HepG2 (cell line): Measurements from ENCODE around the gene RXFP1. TPM values are rescaled to one million over a fixed set of nuclear protein-coding genes. Genes with fewer than 3 reads are reported as not detected.

Source experiments
- ATAC-seq: fragments of 200-7000 bp; cut with Tn5 transposase; 3 replicates; pipeline ENCODE4 v1.9.1; 2020; ENCODE audit warnings: mild to moderate bottlenecking, moderate library complexity
- BruUV-seq: library from RNA; stranded (reverse); fragments of 400-500 nt; replicated peaks from 2 replicates; lab custom pipeline; 2021; lab: Mats Ljungman, UMichigan
- CTCF ChIA-PET: fragments of 300-600 bp; formaldehyde crosslinking; extraction: SDS; loops from one replicate; lab custom pipeline; 2021; ENCODE audit warnings: low total read pairs, inconsistent platforms, low intra/inter-chr PET ratio; lab: Yijun Ruan, JAX
- POLR2A ChIA-PET: fragments of 350-600 bp; sonication (Branson Sonifier 250); formaldehyde crosslinking; loops from one replicate; lab custom pipeline; 2020; ENCODE audit warnings: antibody characterized with exemption, inconsistent platforms; lab: Yijun Ruan, JAX
- DNase-seq: peaks from one replicate; pipeline ENCODE4 v3.0.0-alpha.2; 2015; ENCODE audit warnings: low spot score
- FAIRE-seq: peaks from 3 replicates; lab custom pipeline; 2011; peaks lifted over from hg19 to GRCh38; lab: Jason Lieb, UNC
- H2AFZ ChIP-seq: one replicate; pipeline ENCODE4 v1.6.1; 2011; ENCODE audit warnings: low read length, inconsistent platforms
- H3K27ac ChIP-seq: fragments of 300-600 bp; 3 replicates; pipeline ENCODE4 v1.8.0; 2011; ENCODE audit warnings: mixed run types, mild to moderate bottlenecking, mixed read lengths, low read length, inconsistent platforms; ENCODE audit not compliant: insufficient read depth; ENCODE audit errors: extremely low read length
- H3K27me3 ChIP-seq, 2 experiments: fragments of 200-600 bp in 1 of 2; 2 replicates in 1 of 2; 3 replicates in 1 of 2; pipeline versions ENCODE4 v1.6.0 to v1.8.0; 2011; ENCODE audit warnings: low read length in 2 of 2, mild to moderate bottlenecking in 2 of 2, moderate library complexity in 2 of 2, inconsistent platforms in 1 of 2; ENCODE audit not compliant: insufficient read depth in 2 of 2, control insufficient read depth in 1 of 2
- H3K36me3 ChIP-seq, 2 experiments: fragments of 200-600 bp in 1 of 2; replicated peaks in 1 of 2; 2 replicates in 1 of 2; 3 replicates in 1 of 2; pipeline versions ENCODE4 v1.5.1 to v1.8.0; 2011; ENCODE audit warnings: low read length in 2 of 2, inconsistent platforms in 1 of 2; ENCODE audit not compliant: insufficient read depth in 2 of 2, control insufficient read depth in 1 of 2
- H3K4me1 ChIP-seq: 2 replicates; pipeline ENCODE4 v1.5.1; 2012; ENCODE audit warnings: low read length, inconsistent platforms; ENCODE audit not compliant: insufficient read depth
- H3K4me2 ChIP-seq: 2 replicates; pipeline ENCODE4 v1.6.0; 2011; ENCODE audit warnings: low read depth, low read length, inconsistent platforms
- H3K4me3 ChIP-seq, 3 experiments: fragments of 200-600 bp in 1 of 3; sonication (generic), shearing (Covaris generic) in 1 of 3; replicated peaks in 1 of 3; 2 replicates each; pipeline ENCODE4 v1.5.1; 2011 to 2016; ENCODE audit warnings: low read length in 3 of 3, inconsistent platforms in 2 of 3, low read depth in 2 of 3, mild to moderate bottlenecking in 2 of 3, control low read depth in 1 of 3, mixed read lengths in 1 of 3; ENCODE audit not compliant: insufficient read depth in 1 of 3
- H3K79me2 ChIP-seq: one replicate; pipeline ENCODE4 v1.6.1; 2011; ENCODE audit warnings: low read length, inconsistent platforms; ENCODE audit not compliant: insufficient read depth
- H3K9ac ChIP-seq: 2 replicates; pipeline ENCODE4 v1.6.0; 2011; ENCODE audit warnings: mild to moderate bottlenecking, low read depth, low read length, inconsistent platforms; ENCODE audit not compliant: insufficient read depth
- H3K9me3 ChIP-seq: 2 replicates; pipeline ENCODE4 v1.5.1; 2012; ENCODE audit warnings: mild to moderate bottlenecking, low read length
- H4K20me1 ChIP-seq: 2 replicates; pipeline ENCODE4 v1.6.0; 2011; ENCODE audit warnings: inconsistent platforms, mild to moderate bottlenecking, low read length, moderate library complexity; ENCODE audit not compliant: insufficient read depth
- MAFK ChIP-seq, 2 experiments: IDR thresholded peaks in 1 of 2; conservative IDR thresholded peaks in 1 of 2; 2 replicates each; pipeline ENCODE4 v1.6.1; 2011; ENCODE audit warnings: improper control_type of control experiment in 2 of 2, low read length in 2 of 2
- RBFOX2 ChIP-seq: fragments of 200-400 bp; formaldehyde crosslinking; IDR thresholded peaks from 2 replicates; pipeline ENCODE4 v1.6.1; 2017; ENCODE audit warnings: low read depth, mild to moderate bottlenecking, low read length
- RXRB ChIP-seq: IDR thresholded peaks from 2 replicates; pipeline ENCODE4 v1.6.1; 2016; ENCODE audit warnings: borderline replicate concordance, missing genetic modification reagents, missing compliant biosample characterization
- SMYD3 ChIP-seq: sonication (generic); formaldehyde crosslinking; IDR thresholded peaks from 2 replicates; pipeline ENCODE4 v1.8.1; 2023; ENCODE audit warnings: mild to moderate bottlenecking, missing genetic modification reagents
- ZBTB40 ChIP-seq, 2 experiments: fragments of 450-650 bp in 1 of 2; sonication (generic) in 1 of 2; formaldehyde crosslinking in 1 of 2; IDR thresholded peaks; 2 replicates each; pipeline versions ENCODE4 v1.6.1 to v1.8.0; 2016 to 2022; ENCODE audit warnings: antibody characterized with exemption in 1 of 2, mild to moderate bottlenecking in 1 of 2, missing genetic modification reagents in 1 of 2
- ZNF816 ChIP-seq: sonication (generic); formaldehyde crosslinking; IDR thresholded peaks from 2 replicates; pipeline ENCODE4 v1.8.0; 2022; ENCODE audit warnings: missing genetic modification reagents, mild to moderate bottlenecking, borderline replicate concordance
- ZSCAN9 ChIP-seq: IDR thresholded peaks from 2 replicates; pipeline ENCODE4 v1.6.1; 2016; ENCODE audit warnings: borderline replicate concordance
- WGBS: methylation state at CpG from one replicate; pipeline ENCODE4 v1.1.6; 2017; ENCODE audit warnings: low lambda C conversion rate; 5-methylcytosine and 5-hydroxymethylcytosine counted together
- in situ Hi-C: cut with HindIII; loops from 2 replicates; pipeline ENCODE4 v1.10.0; 2017; ENCODE audit warnings: low pct_unique_long_range_greater_than_20kb; ENCODE audit not compliant: extremely low pct_ligation_motif_present
- intact Hi-C: fragments of 100-400 bp; cut with micrococcal nuclease; formaldehyde crosslinking; loops from one replicate; pipeline ENCODE4 v1.10.0; 2022; ENCODE audit not compliant: unreplicated experiment
- polyA plus RNA-seq, 8 experiments: library from polyadenylated mRNA; depleted of rRNA in 3 of 8; stranded (reverse) in 7 of 8; unstranded in 1 of 8; fragments of >200 nt; fragmentation: Illumina TruSeq in 4 of 8; extraction: Trizol in 4 of 8; gene quantifications; 2 replicates each; pipeline versions ENCODE4 v1.2.1 to v1.2.3, GENCODE V29; 2011 to 2016; ENCODE audit warnings: low read depth in 4 of 8, missing spikeins in 1 of 8, mixed read lengths in 1 of 8; ENCODE audit not compliant: insufficient read depth in 1 of 8
- total RNA-seq, 5 experiments: library from RNA; depleted of rRNA; stranded (reverse); fragments of >200 nt; fragmentation: Illumina TruSeq; extraction: Trizol; gene quantifications; 2 replicates each; pipeline ENCODE4 v1.2.3, GENCODE V29; 2016; ENCODE audit warnings: low read depth in 1 of 5

Gene RXFP1
- total and polyA plus RNA-seq, 2 of the 13 experiments (the other 11 are each of a cell fraction or from before 2014, with no cell fraction given): not detected

- Histone ChIP-seq H3K36me3 (no peaks in the 10 kb centered on the region), H3K4me1 (no peaks in the 10 kb centered on the region), H3K79me2 (no peaks in the 10 kb centered on the region), H4K20me1 (no peaks in the 10 kb centered on the region), H3K4me2 (no peak overlapping the region), H2AFZ (no peak overlapping the region), H3K9ac (no peak overlapping the region), H3K27ac (no peak overlapping the region), H3K4me3 (no peak overlapping the region), H3K27me3 (no peaks in the 10 kb centered on the region), H3K9me3 (no peaks in the 10 kb centered on the region)
- POLR2A ChIA-PET: no interaction called here
- TF ChIP-seq ZSCAN9 (CRISPR knock-in tag) (no peak), ZNF816 (no peak), RBFOX2 (no peak), MAFK (conservative IDR thresholded peaks at IDR 0.05 in 1 of 2, IDR thresholded peaks at IDR 0.05 in 1 of 2; ENCODE audit: low read length in 2 of 2) (no peak), RXRB (CRISPR knock-in tag) (no peak), SMYD3 (CRISPR knock-in tag) (no peak)
- DNase-seq: no peak
- WGBS: 25% methylated on average over 4 of the region's 4 CpGs
- CTCF ChIA-PET: no interaction called here
- no peak for FAIRE-seq
- no peak for ATAC-seq
- BruUV-seq: no TSS peak
- in situ Hi-C loops (no loop called here), intact Hi-C loops (no loop called here)
Measured at GRCh38 chr4:158535130-158535614, 13.5 kb downstream of the RXFP1 start.

- 16% methylated on average over 3 of the region's 3 CpGs for WGBS
- no peaks in the 10 kb centered on the region for H3K36me3 ChIP-seq
- H3K4me1 ChIP-seq: no peaks in the 10 kb centered on the region
- H3K27me3 ChIP-seq: no peaks in the 10 kb centered on the region
- no peak overlapping the region for H3K9ac ChIP-seq
- intact Hi-C loops (no loop called here), in situ Hi-C loops (no loop called here)
- ChIA-PET POLR2A (no interaction called here), CTCF (no interaction called here)
- H3K4me3 ChIP-seq: no peak overlapping the region
- no peak overlapping the region for H3K4me2 ChIP-seq
- no peak overlapping the region for H3K27ac ChIP-seq
- DNase-seq (no peak), ATAC-seq (no peak), FAIRE-seq (no peak)
- BruUV-seq: no TSS peak
- H3K79me2 ChIP-seq: no peaks in the 10 kb centered on the region
- no peaks in the 10 kb centered on the region for H4K20me1 ChIP-seq
- H2AFZ ChIP-seq: no peak overlapping the region
- H3K9me3 ChIP-seq: no peaks in the 10 kb centered on the region
- TF ChIP-seq ZBTB40 (IDR thresholded peaks at IDR 0.05) (peak; percentile 83), ZBTB40 (CRISPR knock-in tag; IDR thresholded peaks at IDR 0.05) (no peak)
Measured at GRCh38 chr4:158536833-158537232, 15.2 kb downstream of the RXFP1 start.
